A549 (cell line): ENCODE data around the gene PDILT. TPM values are rescaled to one million over a fixed set of nuclear protein-coding genes. Genes with fewer than 3 reads are reported as not detected.

ENCODE experiments used
- ATAC-seq, 2 experiments: fragments of 200-7000 bp in 1 of 2; fragments of >200 bp in 1 of 2; cut with Nextera tagmentation in 1 of 2; cut with Tn5 transposase in 1 of 2; 3 replicates each; pipeline versions ENCODE4 v1.8.0 to v1.9.1; 2018 to 2020; ENCODE audit warnings: mild to moderate bottlenecking in 1 of 2, moderate library complexity in 1 of 2
- CTCF ChIA-PET: fragments of 300-600 bp; sonication (Branson Sonifier 250); formaldehyde crosslinking; extraction: SDS; loops from one replicate; lab custom pipeline; 2021; ENCODE audit warnings: antibody characterized with exemption, inconsistent platforms; lab: Yijun Ruan, JAX
- POLR2A ChIA-PET: fragments of 350-600 bp; formaldehyde crosslinking; extraction: SDS; loops from one replicate; lab custom pipeline; 2021; ENCODE audit warnings: antibody characterized with exemption, inconsistent platforms; lab: Yijun Ruan, JAX
- DNase-seq, 2 experiments: peaks; one replicate each; pipeline versions ENCODE4 v3.0.0 to v3.0.0-alpha.2; 2011 to 2016; ENCODE audit warnings: low read depth in 1 of 2, low spot score in 1 of 2
- FAIRE-seq: peaks from 2 replicates; lab custom pipeline; 2011; peaks lifted over from hg19 to GRCh38; lab: Jason Lieb, UNC
- H3K27ac ChIP-seq, 2 experiments: fragments of >200 bp; sonication (Bioruptor Twin); formaldehyde crosslinking; 3 replicates each; pipeline ENCODE4 v1.5.1; 2016 to 2017
- H3K4me1 ChIP-seq: fragments of >200 bp; sonication (Bioruptor Twin); formaldehyde crosslinking; 3 replicates; pipeline ENCODE4 v1.6.1; 2016
- H3K4me2 ChIP-seq: fragments of >200 bp; sonication (Bioruptor Twin); formaldehyde crosslinking; 3 replicates; pipeline ENCODE4 v1.6.1; 2016
- H3K4me3 ChIP-seq: fragments of >200 bp; sonication (Bioruptor Twin); formaldehyde crosslinking; 3 replicates; pipeline ENCODE4 v1.5.1; 2016
- H3K9me3 ChIP-seq: fragments of >200 bp; sonication (Bioruptor Twin); formaldehyde crosslinking; 3 replicates; pipeline ENCODE4 v1.6.1; 2016
- BCL3 ChIP-seq: fragments of >200 bp; sonication (Bioruptor Twin); formaldehyde crosslinking; IDR thresholded peaks from 3 replicates; pipeline ENCODE4 v1.6.1; 2016
- BHLHE40 ChIP-seq: IDR thresholded peaks from 2 replicates; pipeline ENCODE4 v1.6.1; 2012; ENCODE audit warnings: low read depth, low read length, inconsistent platforms
- CHD4 ChIP-seq: fragments of 200-600 bp; sonication (generic); IDR thresholded peaks from 2 replicates; pipeline ENCODE4 v1.6.1; 2016; ENCODE audit warnings: antibody characterized with exemption, mild to moderate bottlenecking, borderline replicate concordance
- CTCF ChIP-seq: fragments of >200 bp; sonication (Bioruptor Twin); formaldehyde crosslinking; IDR thresholded peaks from 3 replicates; pipeline ENCODE4 v1.5.1; 2016
- FOXS1 ChIP-seq: fragments of 250-450 bp; sonication (Bioruptor Pico); IDR thresholded peaks from 2 replicates; pipeline ENCODE4 v1.5.0; 2020; ENCODE audit warnings: mild to moderate bottlenecking, moderate library complexity
- HDAC2 ChIP-seq: fragments of 200-600 bp; sonication (generic); IDR thresholded peaks from 2 replicates; pipeline ENCODE4 v1.6.1; 2016
- HES2 ChIP-seq: fragments of >200 bp; sonication (Bioruptor Twin); formaldehyde crosslinking; IDR thresholded peaks from 2 replicates; pipeline ENCODE4 v1.6.1; 2016
- HEYL ChIP-seq: fragments of 250-450 bp; sonication (Bioruptor Pico); IDR thresholded peaks from 2 replicates; pipeline ENCODE4 v1.8.0; 2021; ENCODE audit warnings: mild to moderate bottlenecking, moderate library complexity
- HOXB13 ChIP-seq: fragments of 250-450 bp; sonication (Bioruptor Pico); IDR thresholded peaks from 2 replicates; pipeline ENCODE4 v1.5.0; 2020; ENCODE audit warnings: low read depth, mild to moderate bottlenecking, moderate library complexity
- HOXB5 ChIP-seq: fragments of 250-450 bp; sonication (Bioruptor Pico); IDR thresholded peaks from 2 replicates; pipeline ENCODE4 v1.5.0; 2020; ENCODE audit warnings: mild to moderate bottlenecking, moderate library complexity
- JUNB ChIP-seq: fragments of >200 bp; sonication (Bioruptor Twin); formaldehyde crosslinking; IDR thresholded peaks from 2 replicates; pipeline ENCODE4 v1.6.1; 2016
- MAZ ChIP-seq: fragments of 150-350 bp; IDR thresholded peaks from 2 replicates; pipeline ENCODE4 v1.6.1; 2014; ENCODE audit warnings: antibody characterized with exemption, low read depth, low read length, borderline replicate concordance
- NFE2L2 ChIP-seq: fragments of 150-350 bp; conservative IDR thresholded peaks from 2 replicates; pipeline ENCODE4 v1.6.1; 2014; ENCODE audit warnings: low read length
- NPAS2 ChIP-seq: fragments of 250-450 bp; sonication (Bioruptor Pico); IDR thresholded peaks from 2 replicates; pipeline ENCODE4 v1.8.0; 2022; ENCODE audit warnings: mild to moderate bottlenecking, moderate library complexity, borderline replicate concordance
- PBX3 ChIP-seq: IDR thresholded peaks from 2 replicates; pipeline ENCODE4 v1.6.1; 2012
- RAD21 ChIP-seq, 2 experiments: fragments of >200 bp in 1 of 2; sonication (Bioruptor Twin) in 1 of 2; formaldehyde crosslinking in 1 of 2; IDR thresholded peaks in 1 of 2; conservative IDR thresholded peaks in 1 of 2; 2 replicates in 1 of 2; 3 replicates in 1 of 2; pipeline ENCODE4 v1.6.1; 2012 to 2018; ENCODE audit warnings: inconsistent platforms in 1 of 2
- RCOR1 ChIP-seq: fragments of 150-350 bp; IDR thresholded peaks from 2 replicates; pipeline ENCODE4 v1.6.1; 2014; ENCODE audit warnings: antibody characterized with exemption, low read length, low read depth
- RFX5 ChIP-seq: fragments of 450-650 bp; IDR thresholded peaks from 2 replicates; pipeline ENCODE4 v1.7.1; 2014; ENCODE audit warnings: antibody characterized with exemption, mild to moderate bottlenecking, moderate library complexity
- RNF2 ChIP-seq: fragments of 200-600 bp; sonication (generic); IDR thresholded peaks from 2 replicates; pipeline ENCODE4 v1.6.1; 2016; ENCODE audit warnings: low read depth, mild to moderate bottlenecking, antibody characterized with exemption, moderate library complexity, borderline replicate concordance
- SMC3 ChIP-seq: fragments of >200 bp; sonication (Bioruptor Twin); formaldehyde crosslinking; IDR thresholded peaks from 3 replicates; pipeline ENCODE4 v1.6.1; 2018; ENCODE audit warnings: inconsistent platforms
- TFCP2L1 ChIP-seq: fragments of 250-450 bp; sonication (Bioruptor Pico); IDR thresholded peaks from 2 replicates; pipeline ENCODE4 v1.5.0; 2021; ENCODE audit warnings: mild to moderate bottlenecking
- TP53 ChIP-seq: fragments of 250-450 bp; sonication (Bioruptor Pico); IDR thresholded peaks from 2 replicates; pipeline ENCODE4 v1.5.0; 2021; ENCODE audit warnings: mild to moderate bottlenecking, moderate library complexity
- WGBS: methylation state at CpG from one replicate; pipeline ENCODE4 v1.1.6; 2017; ENCODE audit errors: missing lambda C conversion rate; 5-methylcytosine and 5-hydroxymethylcytosine counted together
- polyA plus RNA-seq, 4 experiments: library from polyadenylated mRNA; depleted of rRNA in 3 of 4; stranded (reverse); fragments of >200 nt; fragmentation: RNase III in 1 of 4; extraction: RNeasy Plus Mini Kit Qiagen cat#74134 plus additional on column Dnase treatment in 1 of 4; gene quantifications; 2 replicates in 3 of 4; 3 replicates in 1 of 4; pipeline ENCODE4 v1.2.3, GENCODE V29; 2011 to 2017

The PDILT gene
- polyA plus RNA-seq, 2 of the 4 experiments (the other 2 are of a cell fraction) = not detected

GRCh38 chr16:20388854-20389253 lies 15.7 kb downstream of the PDILT start:
- ATAC-seq (no peak), FAIRE-seq (no peak), DNase-seq (no peak)
- Histone ChIP-seq H3K4me1 (no peaks in the 10 kb centered on the region), H3K9me3 (no peaks in the 10 kb centered on the region), H3K27ac (no peak overlapping the region), H3K4me3 (no peak overlapping the region)
- 0% methylated on average over 1 of the region's 1 CpG for WGBS
- ChIA-PET POLR2A (no interaction called here), CTCF (interaction anchor here (0.6 to 10.7 kb wide), 3 partner anchors 15 to 497 kb away, joined by 3 to 374 read pairs (median 76); no protein-coding TSS in a partner anchor)
- TF ChIP-seq NFE2L2 = no peak
- TF ChIP-seq, all 56 proteins: peak for 0
- no peak overlapping the region for H3K4me2 ChIP-seq

- H3K4me2 ChIP-seq = no peak overlapping the region
- H3K9me3 ChIP-seq = no peaks in the 10 kb centered on the region
- ChIA-PET CTCF (interaction anchor here (6.6 to 10.7 kb wide), 2 partner anchors 14 to 482 kb away, joined by 76 to 374 read pairs; no protein-coding TSS in a partner anchor), POLR2A (no interaction called here)
- TF ChIP-seq RFX5 (no peak), TFCP2L1 (CRISPR knock-in tag) (no peak), CTCF (no peak), PBX3 (no peak), CHD4 (no peak), BHLHE40 (no peak), RCOR1 (no peak), BCL3 (no peak), TP53 (CRISPR knock-in tag) (no peak), HOXB13 (CRISPR knock-in tag) (no peak), HEYL (CRISPR knock-in tag) (no peak), RAD21 (conservative IDR thresholded peaks at IDR 0.05 in 1 of 2, IDR thresholded peaks at IDR 0.05 in 1 of 2) (no peak), MAZ (no peak), HDAC2 (no peak), NPAS2 (CRISPR knock-in tag) (no peak)
- no peak for DNase-seq
- 84% methylated on average over 3 of the region's 3 CpGs for WGBS
- no peak for ATAC-seq
- H3K4me3 ChIP-seq = no peak overlapping the region
- no peak for FAIRE-seq
- H3K27ac ChIP-seq = no peak overlapping the region
- no peaks in the 10 kb centered on the region for H3K4me1 ChIP-seq
Measured at GRCh38 chr16:20387978-20388377, 16.6 kb downstream of the PDILT start.

GRCh38 chr16:20385844-20386832 lies 18.4 kb downstream of the PDILT start:
- ATAC-seq (peak in 1 of 2 experiments; percentile 70; a peak in 3 of 6 replicates), DNase-seq (peak; percentile 45 to 65), FAIRE-seq (no peak)
- TF ChIP-seq HOXB5 (CRISPR knock-in tag) = no peak
- TF ChIP-seq HES2 = no peak
- TF ChIP-seq RAD21 (conservative IDR thresholded peaks at IDR 0.05 in 1 of 2, IDR thresholded peaks at IDR 0.05 in 1 of 2) = peak; percentile 39 to 50; a peak in 3 of 5 replicates
- peak; percentile 62 for TF ChIP-seq SMC3
- no peak for TF ChIP-seq FOXS1 (CRISPR knock-in tag)
- TF ChIP-seq JUNB = no peak
- TF ChIP-seq CTCF = peak; percentile 67
- no peak for TF ChIP-seq RNF2
- TF ChIP-seq BCL3 = no peak
- POLR2A ChIA-PET = interaction anchor here (0.6 kb wide), 1 partner anchor 73 kb away, joined by 5 read pairs; no protein-coding TSS in a partner anchor
- WGBS = 37% methylated on average over 29 of the region's 30 CpGs
- no peak overlapping the region for H3K4me3 ChIP-seq
- no peaks in the 10 kb centered on the region for H3K9me3 ChIP-seq
- no peak overlapping the region for H3K4me2 ChIP-seq
- CTCF ChIA-PET = interaction anchor here (0.6 to 10.7 kb wide), 25 partner anchors 8 to 672 kb away, joined by 3 to 374 read pairs (median 4); partner anchors contain the start of gene PDILT
- no peaks in the 10 kb centered on the region for H3K4me1 ChIP-seq
- no peak overlapping the region for H3K27ac ChIP-seq
